Measurements from ENCODE around the gene PGC. TPM values are rescaled to one million over a fixed set of nuclear protein-coding genes. Genes with fewer than 3 reads are reported as not detected.

PGC gene
- total RNA-seq, 4 donors from 2014 or later, result not detected

- TF ChIP-seq, protein P1, sequence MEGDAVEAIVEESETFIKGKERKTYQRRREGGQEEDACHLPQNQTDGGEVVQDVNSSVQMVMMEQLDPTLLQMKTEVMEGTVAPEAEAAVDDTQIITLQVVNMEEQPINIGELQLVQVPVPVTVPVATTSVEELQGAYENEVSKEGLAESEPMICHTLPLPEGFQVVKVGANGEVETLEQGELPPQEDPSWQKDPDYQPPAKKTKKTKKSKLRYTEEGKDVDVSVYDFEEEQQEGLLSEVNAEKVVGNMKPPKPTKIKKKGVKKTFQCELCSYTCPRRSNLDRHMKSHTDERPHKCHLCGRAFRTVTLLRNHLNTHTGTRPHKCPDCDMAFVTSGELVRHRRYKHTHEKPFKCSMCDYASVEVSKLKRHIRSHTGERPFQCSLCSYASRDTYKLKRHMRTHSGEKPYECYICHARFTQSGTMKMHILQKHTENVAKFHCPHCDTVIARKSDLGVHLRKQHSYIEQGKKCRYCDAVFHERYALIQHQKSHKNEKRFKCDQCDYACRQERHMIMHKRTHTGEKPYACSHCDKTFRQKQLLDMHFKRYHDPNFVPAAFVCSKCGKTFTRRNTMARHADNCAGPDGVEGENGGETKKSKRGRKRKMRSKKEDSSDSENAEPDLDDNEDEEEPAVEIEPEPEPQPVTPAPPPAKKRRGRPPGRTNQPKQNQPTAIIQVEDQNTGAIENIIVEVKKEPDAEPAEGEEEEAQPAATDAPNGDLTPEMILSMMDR (IDR thresholded peaks at IDR 0.05), result no peak
- DNase-seq (ENCODE audit: low spot score) (no peak), ATAC-seq (ENCODE audit: low FRiP score) (no peak)
Measured at GRCh38 chr6:41724228-41724580, 23.0 kb downstream of the PGC start.

DNA sequence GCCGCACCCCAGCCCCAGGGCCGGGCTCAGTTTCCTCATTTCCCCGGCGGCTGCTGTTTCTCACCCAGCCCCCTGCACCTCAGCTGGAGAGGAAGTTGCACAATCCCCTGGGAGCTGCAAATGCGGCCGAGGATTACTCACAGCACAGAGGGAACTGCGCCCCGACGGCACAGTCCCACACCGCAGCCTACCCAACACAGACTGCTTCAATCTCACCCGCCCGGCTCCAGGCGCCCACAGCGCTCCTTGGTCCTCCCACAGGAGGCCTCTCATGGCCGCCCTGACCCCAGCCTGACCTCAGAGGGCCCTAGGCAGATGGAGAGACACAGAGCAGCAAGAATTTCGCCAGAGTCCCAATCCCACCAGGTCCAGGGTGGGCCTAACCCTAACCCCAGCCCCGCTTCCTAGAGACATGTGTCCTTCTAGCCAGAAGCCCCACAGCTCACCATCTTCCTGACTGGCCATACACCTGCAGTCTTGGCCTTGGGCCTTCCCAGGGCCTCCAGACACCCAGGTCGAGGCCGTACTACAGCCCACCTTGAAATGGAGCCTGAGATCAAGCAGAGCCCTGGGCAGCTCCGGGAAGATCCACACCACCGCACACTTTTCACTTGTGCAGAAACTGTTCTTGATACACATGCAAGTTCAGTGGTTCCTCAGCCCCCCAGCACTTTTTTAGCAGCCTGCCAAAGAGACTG is 23.5 kb downstream of the PGC start:
- DNase-seq (ENCODE audit: low spot score) (peak; percentile 40), ATAC-seq (ENCODE audit: low FRiP score) (peak; percentile 90)

DNA sequence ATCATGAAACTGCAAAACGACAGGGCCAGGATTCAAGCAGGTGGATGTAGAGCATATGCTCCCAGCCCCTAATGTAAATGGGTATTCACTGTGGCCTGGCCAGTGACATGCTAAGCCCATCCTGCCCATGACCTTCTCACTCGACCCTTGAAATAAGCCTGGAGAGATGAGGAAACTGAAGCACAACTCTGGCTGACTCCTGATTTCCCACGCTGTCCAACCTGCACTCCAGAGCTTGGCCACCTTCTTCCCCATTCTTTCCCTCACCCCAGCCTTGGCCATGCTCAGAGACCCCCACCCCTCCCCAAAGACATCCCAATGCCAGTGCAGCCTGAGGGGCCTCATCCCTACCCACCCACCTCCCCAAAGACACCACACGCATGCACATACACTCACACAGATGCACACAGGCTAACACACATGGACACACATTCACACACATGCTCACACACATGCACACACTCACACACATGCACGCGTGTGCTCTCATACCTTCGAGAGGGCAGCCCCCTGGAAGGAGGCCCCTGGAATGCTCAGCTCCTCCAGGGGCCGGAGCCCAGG is 24.1 kb downstream of the PGC start:
- no peak for ATAC-seq (ENCODE audit: low FRiP score)
- DNase-seq (ENCODE audit: low spot score), result no peak
- TF ChIP-seq, protein P1 (IDR thresholded peaks at IDR 0.05), result no peak

More for the DNA sequence above, 23.5 kb downstream of the PGC start:
- TF ChIP-seq, protein P1 (IDR thresholded peaks at IDR 0.05), result no peak

- TF ChIP-seq, protein P1 (IDR thresholded peaks at IDR 0.05), result no peak
- no peak for DNase-seq (ENCODE audit: low spot score)
- ATAC-seq (ENCODE audit: low FRiP score), result no peak
Measured at GRCh38 chr6:41721414-41721813, 25.8 kb downstream of the PGC start.

DNA sequence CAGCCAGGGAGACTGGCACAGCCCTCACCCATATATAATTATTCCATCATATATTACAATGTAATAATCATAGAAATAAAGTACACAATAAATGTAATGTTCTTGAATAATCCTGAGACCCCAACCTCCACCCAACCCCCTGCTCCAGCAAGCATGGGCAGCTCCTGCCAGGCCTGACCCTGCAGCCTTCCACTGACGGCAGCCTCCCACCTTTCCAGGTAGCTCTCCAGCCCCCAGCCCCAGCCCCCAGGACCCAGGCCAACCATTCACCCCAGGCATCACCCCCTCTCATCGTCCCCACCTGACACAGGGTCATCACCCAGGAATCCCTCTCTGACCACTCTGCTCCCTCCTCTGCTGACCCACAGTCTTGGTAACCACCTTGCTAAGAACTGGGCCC is 26.4 kb downstream of the PGC start:
- DNase-seq (ENCODE audit: low spot score) (no peak), ATAC-seq (ENCODE audit: low FRiP score) (no peak)
- TF ChIP-seq, protein P1 (IDR thresholded peaks at IDR 0.05), result no peak

DNA sequence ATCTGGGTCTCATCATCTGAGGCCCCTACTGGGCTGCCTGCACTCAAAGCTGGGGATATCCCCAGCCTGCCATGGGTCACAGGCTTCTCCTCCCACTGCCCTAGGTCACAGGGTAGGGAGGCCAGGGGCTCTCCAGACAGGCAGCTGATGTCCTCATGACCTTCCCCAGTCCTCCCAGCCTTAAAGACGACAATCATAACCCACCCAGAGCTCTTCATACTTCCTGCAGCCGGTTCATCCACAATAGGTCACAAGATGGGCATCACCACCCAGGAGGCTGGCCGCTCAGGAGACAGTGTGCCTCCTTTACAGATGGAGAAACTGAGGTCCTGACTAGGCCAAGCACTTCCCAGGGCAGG is 27.0 kb downstream of the PGC start:
- DNase-seq (ENCODE audit: low spot score), result no peak
- TF ChIP-seq, protein P1 (IDR thresholded peaks at IDR 0.05), result no peak
- ATAC-seq (ENCODE audit: low FRiP score), result no peak

Measured in omental fat pad (tissue), 4 donors.